DND-41 (cell line): ENCODE data around the gene DNER.

Source experiments
- ATAC-seq: fragments of 200-7000 bp; cut with Tn5 transposase; 3 replicates; pipeline ENCODE4 v1.9.1; 2021; ENCODE audit warnings: low read depth; ENCODE audit not compliant: insufficient read depth
- DNase-seq: peaks from one replicate; pipeline ENCODE4 v3.0.0-alpha.2; 2020
- H2AFZ ChIP-seq: 2 replicates; pipeline ENCODE4 v1.6.0; 2012; ENCODE audit warnings: low read depth, low read length
- H3K27ac ChIP-seq: 2 replicates; pipeline ENCODE4 v1.5.1; 2012; ENCODE audit warnings: low read length, inconsistent platforms
- H3K27me3 ChIP-seq: fragments of 200-600 bp; sonication (generic); 2 replicates; pipeline ENCODE4 v1.6.0; 2012; ENCODE audit warnings: low read length, mild to moderate bottlenecking, inconsistent platforms; ENCODE audit not compliant: insufficient read depth, poor library complexity
- H3K36me3 ChIP-seq: 2 replicates; pipeline ENCODE4 v1.5.1; 2012; ENCODE audit warnings: low read length, inconsistent platforms; ENCODE audit not compliant: insufficient read depth
- H3K4me1 ChIP-seq: 2 replicates; pipeline ENCODE4 v1.5.1; 2012; ENCODE audit warnings: mild to moderate bottlenecking, low read length; ENCODE audit not compliant: insufficient read depth
- H3K4me2 ChIP-seq: 2 replicates; pipeline ENCODE4 v1.6.0; 2012; ENCODE audit warnings: mild to moderate bottlenecking, moderate library complexity, low read length, inconsistent platforms; ENCODE audit not compliant: insufficient read depth
- H3K4me3 ChIP-seq, 2 experiments: fragments of 200-600 bp in 1 of 2; shearing (Covaris generic) in 1 of 2; 2 replicates each; pipeline ENCODE4 v1.5.1; 2012 to 2016; ENCODE audit warnings: inconsistent platforms in 2 of 2, low read length in 2 of 2, mild to moderate bottlenecking in 2 of 2, low read depth in 1 of 2, moderate library complexity in 1 of 2
- H3K79me2 ChIP-seq: 2 replicates; pipeline ENCODE4 v1.6.0; 2012; ENCODE audit warnings: low read length, inconsistent platforms; ENCODE audit not compliant: insufficient read depth
- H3K9ac ChIP-seq: 2 replicates; pipeline ENCODE4 v1.6.0; 2012; ENCODE audit warnings: low read depth, mild to moderate bottlenecking, inconsistent platforms, low read length, moderate library complexity
- H3K9me3 ChIP-seq: 2 replicates; pipeline ENCODE4 v1.5.1; 2012; ENCODE audit warnings: low read length, moderate library complexity, mild to moderate bottlenecking, inconsistent platforms; ENCODE audit not compliant: insufficient read depth, severe bottlenecking
- H4K20me1 ChIP-seq: 2 replicates; pipeline ENCODE4 v1.6.0; 2012; ENCODE audit warnings: low read length; ENCODE audit not compliant: insufficient read depth
- CTCF ChIP-seq: IDR thresholded peaks from 2 replicates; pipeline ENCODE4 v1.5.1; 2012; ENCODE audit warnings: borderline replicate concordance, low read length, moderate library complexity, mild to moderate bottlenecking; ENCODE audit not compliant: poor library complexity, severe bottlenecking; ENCODE audit errors: extremely low read depth
- EZH2 ChIP-seq: IDR thresholded peaks from 3 replicates; pipeline ENCODE4 v1.6.1; 2012; ENCODE audit warnings: borderline replicate concordance, low read depth, mild to moderate bottlenecking, moderate library complexity, low read length, inconsistent platforms; ENCODE audit not compliant: severe bottlenecking

The DNER gene

GRCh38 chr2:229715895-229716507 lies 1.6 kb upstream of the DNER start:
- peaks cover 10% of the 10 kb centered on the region for H3K27me3 ChIP-seq
- no peak overlapping the region for H3K27ac ChIP-seq
- H2AFZ ChIP-seq, result no peak overlapping the region
- H3K4me2 ChIP-seq, result no peak overlapping the region
- no peak overlapping the region for H3K9ac ChIP-seq
- DNase-seq (peak; percentile 33), ATAC-seq (peak; percentile 49; the same call in 2 of the 3 replicates)
- no peak overlapping the region for H3K4me3 ChIP-seq
- TF ChIP-seq CTCF (peak; percentile 70), EZH2 (no peak)
- no peaks in the 10 kb centered on the region for H4K20me1 ChIP-seq
- no peaks in the 10 kb centered on the region for H3K79me2 ChIP-seq
- H3K9me3 ChIP-seq, result no peaks in the 10 kb centered on the region
- no peaks in the 10 kb centered on the region for H3K4me1 ChIP-seq
- H3K36me3 ChIP-seq, result no peaks in the 10 kb centered on the region

GRCh38 chr2:229714736-229715541 lies 584 bp upstream of the DNER start:
- Histone ChIP-seq H4K20me1 (no peaks in the 10 kb centered on the region), H3K27ac (no peak overlapping the region), H3K36me3 (no peaks in the 10 kb centered on the region), H3K27me3 (peaks cover 11% of the 10 kb centered on the region), H3K4me2 (no peak overlapping the region), H3K4me3 (no peak overlapping the region), H3K9ac (no peak overlapping the region), H3K79me2 (no peaks in the 10 kb centered on the region), H3K9me3 (no peaks in the 10 kb centered on the region), H3K4me1 (no peaks in the 10 kb centered on the region), H2AFZ (no peak overlapping the region)
- TF ChIP-seq EZH2 (no peak), CTCF (no peak)
- DNase-seq (no peak), ATAC-seq (no peak)

GRCh38 chr2:229713371-229714079 lies 830 bp downstream of the DNER start:
- Histone ChIP-seq H2AFZ (no peak overlapping the region), H3K27ac (no peak overlapping the region), H3K27me3 (peaks cover 9% of the 10 kb centered on the region), H3K9me3 (no peaks in the 10 kb centered on the region), H3K4me1 (no peaks in the 10 kb centered on the region), H4K20me1 (no peaks in the 10 kb centered on the region), H3K36me3 (no peaks in the 10 kb centered on the region), H3K4me3 (no peak overlapping the region), H3K4me2 (no peak overlapping the region), H3K9ac (no peak overlapping the region), H3K79me2 (no peaks in the 10 kb centered on the region)
- DNase-seq, result no peak
- no peak for ATAC-seq
- TF ChIP-seq EZH2 (no peak), CTCF (no peak)
